Measurements from ENCODE around the gene IPPK.

The IPPK gene

DNA sequence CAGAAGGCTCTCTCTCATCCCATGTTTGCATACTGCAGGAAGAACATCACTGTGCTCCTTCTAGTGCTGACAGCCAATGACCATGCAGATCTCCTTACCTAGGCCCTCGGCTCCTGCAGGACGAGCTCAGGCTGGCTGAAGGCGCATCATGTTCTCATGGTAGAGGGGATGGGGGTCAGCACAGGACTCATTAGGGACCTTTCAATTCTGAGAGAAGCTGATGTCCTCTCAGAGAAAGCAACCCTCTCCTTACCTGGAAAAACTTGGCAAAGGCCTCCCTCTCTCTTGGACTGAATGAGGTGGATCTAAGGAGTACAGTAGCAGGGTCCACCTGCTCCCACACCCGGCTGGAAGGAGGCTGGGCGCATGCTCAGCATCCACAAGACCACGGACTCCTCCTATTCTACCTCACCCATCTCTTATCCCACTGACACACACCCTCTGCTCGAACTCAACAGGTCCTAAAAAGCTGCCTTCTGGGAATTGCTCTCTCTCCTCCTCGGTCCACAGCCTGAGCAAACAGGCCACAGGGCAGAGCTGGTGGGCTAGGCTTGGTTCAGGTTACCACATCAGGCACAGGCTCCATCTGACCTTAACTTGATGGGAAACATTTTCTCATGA is 2.9 kb downstream of the IPPK start:
- H3K4me1 Mint-ChIP-seq (ENCODE audit: low read depth) = peaks cover 59% of the 10 kb centered on the region
- H3K27me3 Mint-ChIP-seq = no peaks in the 10 kb centered on the region
- DNase-seq = no peak
- no peaks in the 10 kb centered on the region for H3K9me3 Mint-ChIP-seq
- no peak overlapping the region for H3K4me3 Mint-ChIP-seq
- H3K27ac Mint-ChIP-seq = no peak overlapping the region
- peaks cover 63% of the 10 kb centered on the region for H3K36me3 Mint-ChIP-seq (ENCODE audit: low read depth)

DNA sequence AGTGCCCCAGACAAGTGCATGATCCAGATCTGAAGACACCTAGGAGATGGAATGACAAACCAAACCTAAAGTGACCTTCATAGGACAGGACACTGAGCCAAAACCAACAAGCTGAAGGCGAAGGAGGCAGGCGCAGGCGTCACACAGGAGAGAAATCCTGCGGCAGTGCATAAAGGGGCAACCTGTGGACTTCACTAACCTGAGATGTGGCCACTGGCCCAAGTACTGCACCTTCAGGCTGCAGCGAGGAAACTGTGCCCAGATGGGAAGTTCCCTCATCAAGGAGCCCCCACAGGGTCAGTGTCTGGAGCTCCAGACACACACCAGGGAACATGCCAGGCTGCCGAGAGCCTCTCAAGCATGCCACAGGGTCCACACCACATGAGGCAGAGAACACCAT is 3.7 kb downstream of the IPPK start:
- Mint-ChIP-seq H3K4me1 (ENCODE audit: low read depth) (peaks cover 61% of the 10 kb centered on the region), H3K36me3 (ENCODE audit: low read depth) (peaks cover 70% of the 10 kb centered on the region), H3K9me3 (no peaks in the 10 kb centered on the region)

DNA sequence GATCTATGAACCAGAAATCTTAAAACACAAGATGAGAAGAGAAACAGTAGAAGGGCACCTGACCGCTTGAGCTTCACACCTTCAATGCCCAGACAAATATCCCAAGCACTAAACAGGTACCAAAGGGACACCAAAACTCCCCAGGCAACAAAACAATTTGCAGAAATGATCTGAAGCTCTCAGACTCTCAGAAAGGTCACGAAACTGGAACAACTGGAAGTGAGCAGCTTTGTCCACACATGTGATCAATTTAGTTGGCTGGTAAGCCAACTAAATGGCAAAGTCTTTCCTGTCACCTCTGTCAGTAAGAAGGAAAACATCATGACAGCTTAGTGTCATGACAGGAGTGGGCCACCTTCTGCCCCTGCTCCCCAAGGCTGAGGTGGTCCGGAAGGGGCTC is 4.1 kb downstream of the IPPK start:
- Mint-ChIP-seq H3K36me3 (ENCODE audit: low read depth) (peaks cover 68% of the 10 kb centered on the region), H3K27me3 (no peaks in the 10 kb centered on the region), H3K9me3 (no peaks in the 10 kb centered on the region), H3K4me3 (no peak overlapping the region), H3K27ac (peak overlapping the region; percentile 22), H3K4me1 (ENCODE audit: low read depth) (peaks cover 61% of the 10 kb centered on the region)
- no peak for DNase-seq

More for the DNA sequence above, 3.7 kb downstream of the IPPK start:
- Mint-ChIP-seq H3K27ac (peak overlapping the region; percentile 22), H3K27me3 (no peaks in the 10 kb centered on the region), H3K4me3 (no peak overlapping the region)
- no peak for DNase-seq

DNA sequence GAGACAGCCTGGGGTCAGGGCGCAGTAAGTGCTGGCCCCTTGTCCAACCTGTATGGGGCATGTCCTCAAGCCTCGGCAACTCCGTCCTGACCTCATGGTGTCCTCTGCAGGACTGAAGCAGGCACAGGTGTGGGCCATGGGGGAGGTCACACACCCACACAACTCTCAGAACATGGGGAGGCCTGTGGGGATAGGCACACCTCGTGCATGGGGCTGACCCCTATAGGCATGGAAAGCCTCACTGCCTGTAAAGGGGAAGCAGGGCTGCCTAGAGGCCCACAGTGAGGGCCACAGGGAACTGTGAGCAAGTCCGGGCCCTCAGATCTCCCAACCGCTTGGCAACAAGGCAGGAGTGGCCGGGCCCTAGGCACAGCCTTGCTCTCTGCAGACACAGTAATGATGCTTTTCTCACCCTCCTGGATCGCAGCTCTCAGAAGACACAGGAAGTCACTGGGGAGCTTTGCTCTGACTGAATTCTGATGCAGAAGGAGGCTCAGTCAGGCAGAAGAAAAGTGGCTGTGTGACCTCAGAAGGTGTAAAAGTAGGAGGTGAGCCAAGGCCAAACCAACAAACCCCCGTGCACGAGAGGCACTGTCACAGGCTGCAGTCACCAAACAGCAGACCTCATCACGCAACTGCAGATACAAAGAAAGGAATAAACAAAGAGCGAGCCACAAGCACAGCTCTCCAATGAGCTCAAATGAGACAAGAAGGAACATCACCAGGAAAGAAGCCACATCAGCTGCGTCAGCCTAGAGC is 5.4 kb downstream of the IPPK start:
- DNase-seq = peak; percentile 34
- H3K36me3 Mint-ChIP-seq (ENCODE audit: low read depth) = peaks cover 67% of the 10 kb centered on the region
- peak overlapping the region; percentile 32 for H3K4me3 Mint-ChIP-seq

DNA sequence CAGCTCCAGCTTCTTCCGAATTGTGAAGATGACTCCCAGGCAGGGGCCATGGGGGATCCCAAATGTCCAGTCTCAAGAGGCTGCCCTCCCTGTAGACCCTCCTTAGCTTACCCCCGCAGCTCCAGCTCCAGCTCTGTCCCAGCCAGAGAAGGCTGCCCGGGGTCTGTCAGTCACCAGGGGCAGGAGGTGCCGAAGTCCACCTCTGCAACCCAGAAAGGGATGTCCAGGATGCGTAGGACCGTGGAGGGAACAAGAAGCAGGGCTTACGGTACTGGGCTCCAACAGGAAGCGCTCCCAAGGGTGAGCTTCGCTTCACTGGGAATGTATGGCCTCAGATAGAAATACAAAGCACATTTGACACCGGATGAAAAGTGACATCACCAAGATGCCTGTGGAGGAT is 6.0 kb downstream of the IPPK start:
- H3K27ac Mint-ChIP-seq = peak overlapping the region; percentile 53
- DNase-seq = no peak
- no peak overlapping the region for H3K4me3 Mint-ChIP-seq
- H3K27me3 Mint-ChIP-seq = no peaks in the 10 kb centered on the region
- H3K9me3 Mint-ChIP-seq = no peaks in the 10 kb centered on the region
- H3K36me3 Mint-ChIP-seq (ENCODE audit: low read depth) = peaks cover 61% of the 10 kb centered on the region
- peaks cover 62% of the 10 kb centered on the region for H3K4me1 Mint-ChIP-seq (ENCODE audit: low read depth)

More for the DNA sequence above, 5.4 kb downstream of the IPPK start:
- Mint-ChIP-seq H3K27me3 (no peaks in the 10 kb centered on the region), H3K27ac (peak overlapping the region; percentile 84), H3K4me1 (ENCODE audit: low read depth) (peaks cover 65% of the 10 kb centered on the region), H3K9me3 (no peaks in the 10 kb centered on the region)

DNA sequence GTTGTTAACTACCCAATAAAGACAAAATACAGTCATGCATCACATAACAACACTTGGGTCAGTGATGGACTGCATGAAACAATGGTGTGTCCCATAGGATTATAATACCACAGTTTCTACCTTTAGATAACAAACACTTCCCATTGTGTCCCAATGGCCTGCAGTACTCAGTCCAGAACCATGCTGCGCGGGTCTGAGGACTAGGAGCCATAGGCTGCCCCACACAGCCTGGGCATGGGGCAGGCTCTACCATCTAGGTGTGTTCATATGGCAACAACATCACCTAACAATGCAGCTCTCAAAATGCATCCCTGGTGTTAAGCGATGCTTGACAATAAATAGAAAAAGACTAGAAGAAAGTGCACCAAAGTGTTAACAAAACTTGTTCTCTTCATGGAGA is 6.8 kb downstream of the IPPK start:
- no peak overlapping the region for H3K4me3 Mint-ChIP-seq
- H3K27me3 Mint-ChIP-seq = no peaks in the 10 kb centered on the region
- DNase-seq = no peak
- H3K4me1 Mint-ChIP-seq (ENCODE audit: low read depth) = peaks cover 54% of the 10 kb centered on the region
- peaks cover 64% of the 10 kb centered on the region for H3K36me3 Mint-ChIP-seq (ENCODE audit: low read depth)
- H3K27ac Mint-ChIP-seq = no peak overlapping the region
- no peaks in the 10 kb centered on the region for H3K9me3 Mint-ChIP-seq

DNA sequence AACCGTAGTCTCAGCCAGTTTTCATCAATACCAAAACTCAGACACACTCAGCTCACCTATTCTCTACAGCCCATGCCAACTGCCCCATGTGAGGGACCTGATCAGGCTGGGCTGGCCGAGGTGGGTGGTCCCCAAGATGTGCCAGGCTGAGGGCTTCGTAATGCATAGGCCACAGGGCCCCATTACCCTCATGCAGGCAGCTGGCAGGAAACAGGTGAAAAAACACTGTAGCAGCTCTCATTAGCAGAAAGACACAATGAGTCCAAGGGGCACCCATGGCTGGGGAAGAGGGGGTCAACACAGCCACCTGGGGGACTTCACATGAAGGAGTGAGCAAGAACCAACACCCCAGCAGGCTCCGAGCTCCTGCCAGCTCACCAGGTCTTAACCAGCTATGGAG is 8.2 kb downstream of the IPPK start:
- Mint-ChIP-seq H3K4me3 (no peak overlapping the region), H3K36me3 (ENCODE audit: low read depth) (peaks cover 67% of the 10 kb centered on the region), H3K27ac (no peak overlapping the region), H3K27me3 (no peaks in the 10 kb centered on the region), H3K9me3 (no peaks in the 10 kb centered on the region), H3K4me1 (ENCODE audit: low read depth) (peaks cover 48% of the 10 kb centered on the region)
- DNase-seq = no peak

DNA sequence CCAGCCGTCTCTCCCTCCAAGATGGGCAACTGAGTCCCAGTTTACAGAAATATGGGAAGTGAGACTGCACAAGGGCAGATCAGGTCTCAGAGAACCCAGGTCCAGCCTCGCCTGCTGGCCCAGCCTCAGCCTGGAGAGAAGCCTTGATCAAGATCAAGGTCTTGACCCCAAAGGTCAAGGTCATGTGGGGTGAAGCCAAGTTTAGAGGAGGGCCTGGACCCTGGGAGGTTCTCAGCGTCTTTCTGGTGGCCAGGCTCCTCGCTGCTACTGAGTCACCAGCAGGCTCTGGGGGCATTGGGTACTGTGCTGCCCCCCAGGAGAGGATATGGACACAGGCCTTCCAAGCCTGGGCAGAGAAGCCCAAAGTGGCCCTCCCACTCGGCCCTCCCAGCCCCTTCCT is 8.8 kb downstream of the IPPK start:
- DNase-seq = no peak
- peaks cover 45% of the 10 kb centered on the region for H3K4me1 Mint-ChIP-seq (ENCODE audit: low read depth)
- H3K27ac Mint-ChIP-seq = no peak overlapping the region

DNA sequence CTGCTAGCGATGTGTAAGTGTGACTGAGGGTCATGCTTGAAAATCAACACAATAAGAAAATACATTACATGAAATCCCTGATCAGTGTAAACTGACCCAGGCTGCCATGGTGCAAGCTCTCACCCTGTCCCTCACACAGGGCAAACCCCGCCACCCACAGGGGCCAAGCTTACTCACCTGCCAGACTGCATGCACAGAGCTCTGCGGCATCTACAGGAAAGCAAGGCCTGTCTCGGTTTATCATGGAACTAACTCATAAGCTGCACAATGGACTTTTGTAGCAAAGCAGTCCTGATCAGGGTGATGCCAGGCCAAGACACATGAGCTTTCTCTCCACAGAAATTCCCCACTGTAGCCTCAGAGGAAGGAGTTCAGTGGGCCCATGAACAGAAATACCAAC is 9.7 kb downstream of the IPPK start:
- no peak for DNase-seq
- Mint-ChIP-seq H3K27me3 (no peaks in the 10 kb centered on the region), H3K36me3 (ENCODE audit: low read depth) (peaks cover 71% of the 10 kb centered on the region), H3K4me1 (ENCODE audit: low read depth) (peaks cover 39% of the 10 kb centered on the region), H3K27ac (no peak overlapping the region), H3K4me3 (no peak overlapping the region), H3K9me3 (no peaks in the 10 kb centered on the region)

More for the DNA sequence above, 8.8 kb downstream of the IPPK start:
- Mint-ChIP-seq H3K9me3 (no peaks in the 10 kb centered on the region), H3K27me3 (no peaks in the 10 kb centered on the region), H3K36me3 (ENCODE audit: low read depth) (peaks cover 68% of the 10 kb centered on the region), H3K4me3 (no peak overlapping the region)

DNA sequence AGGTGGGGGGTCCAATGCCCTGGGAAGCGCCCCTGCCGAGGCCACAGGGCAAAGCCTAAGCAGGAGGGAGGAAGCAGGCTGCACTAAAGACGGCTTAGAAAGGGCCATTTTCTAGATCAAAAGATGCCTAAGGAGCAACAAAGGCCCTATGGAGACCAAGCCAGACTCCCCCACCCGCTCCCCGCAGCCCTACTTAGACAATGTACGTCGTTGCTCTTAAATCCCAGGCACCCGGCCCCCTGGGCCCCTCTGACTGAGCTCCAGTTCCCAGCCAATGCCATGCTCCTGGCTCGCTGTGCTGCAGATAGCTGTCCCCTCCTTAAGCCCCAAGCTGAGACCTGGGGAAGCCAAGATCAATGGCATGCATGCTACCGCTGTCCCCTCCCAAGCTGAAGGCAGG is 10.3 kb downstream of the IPPK start:
- no peak overlapping the region for H3K4me3 Mint-ChIP-seq
- peaks cover 32% of the 10 kb centered on the region for H3K4me1 Mint-ChIP-seq (ENCODE audit: low read depth)
- H3K27ac Mint-ChIP-seq = no peak overlapping the region
- no peaks in the 10 kb centered on the region for H3K9me3 Mint-ChIP-seq
- no peak for DNase-seq
- peaks cover 76% of the 10 kb centered on the region for H3K36me3 Mint-ChIP-seq (ENCODE audit: low read depth)
- no peaks in the 10 kb centered on the region for H3K27me3 Mint-ChIP-seq

DNA sequence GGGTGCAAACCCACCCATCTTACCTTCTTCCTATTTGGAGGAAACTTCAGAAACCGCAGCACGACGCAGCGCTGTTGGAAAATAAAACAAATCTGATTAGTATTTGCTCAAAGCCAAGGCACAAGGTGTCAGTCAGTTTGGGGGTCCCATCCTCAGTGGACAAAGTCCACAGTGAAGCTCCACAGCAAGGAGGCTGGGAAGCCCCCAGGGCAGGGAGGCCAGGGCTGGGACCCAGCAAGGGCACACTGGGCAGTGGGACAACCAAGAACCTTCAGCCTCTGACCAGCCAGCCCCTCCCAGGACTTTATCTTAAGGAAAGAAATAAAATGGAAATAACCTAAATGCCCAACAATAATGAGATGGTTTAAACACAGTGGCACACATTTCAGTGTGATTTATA is 11.3 kb downstream of the IPPK start:
- H3K27me3 Mint-ChIP-seq = no peaks in the 10 kb centered on the region
- no peaks in the 10 kb centered on the region for H3K9me3 Mint-ChIP-seq
- H3K27ac Mint-ChIP-seq = no peak overlapping the region
- no peak overlapping the region for H3K4me3 Mint-ChIP-seq
- peaks cover 23% of the 10 kb centered on the region for H3K4me1 Mint-ChIP-seq (ENCODE audit: low read depth)
- H3K36me3 Mint-ChIP-seq (ENCODE audit: low read depth) = peaks cover 79% of the 10 kb centered on the region
- DNase-seq = no peak

DNA sequence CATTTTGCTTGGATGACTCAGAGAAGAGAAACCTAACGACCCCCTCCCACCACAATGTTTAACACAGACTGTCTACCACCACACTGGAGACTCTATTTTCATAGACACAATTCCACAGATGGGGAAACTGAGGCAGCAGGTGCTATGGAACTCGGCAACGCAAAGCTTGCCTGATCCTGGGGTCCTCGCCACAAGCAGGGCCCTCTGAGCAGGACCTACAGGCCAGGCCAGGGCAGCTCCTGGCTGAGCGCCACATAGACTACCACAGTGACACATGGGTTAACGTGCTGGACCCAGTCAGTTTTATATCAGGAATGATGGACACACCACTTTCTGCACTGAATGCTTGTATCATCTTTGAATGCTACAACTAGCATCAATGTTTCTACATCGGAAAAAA is 11.8 kb downstream of the IPPK start:
- no peak overlapping the region for H3K4me3 Mint-ChIP-seq
- no peaks in the 10 kb centered on the region for H3K9me3 Mint-ChIP-seq
- peaks cover 20% of the 10 kb centered on the region for H3K4me1 Mint-ChIP-seq (ENCODE audit: low read depth)
- DNase-seq = no peak
- H3K36me3 Mint-ChIP-seq (ENCODE audit: low read depth) = peaks cover 79% of the 10 kb centered on the region
- no peak overlapping the region for H3K27ac Mint-ChIP-seq
- no peaks in the 10 kb centered on the region for H3K27me3 Mint-ChIP-seq

DNA sequence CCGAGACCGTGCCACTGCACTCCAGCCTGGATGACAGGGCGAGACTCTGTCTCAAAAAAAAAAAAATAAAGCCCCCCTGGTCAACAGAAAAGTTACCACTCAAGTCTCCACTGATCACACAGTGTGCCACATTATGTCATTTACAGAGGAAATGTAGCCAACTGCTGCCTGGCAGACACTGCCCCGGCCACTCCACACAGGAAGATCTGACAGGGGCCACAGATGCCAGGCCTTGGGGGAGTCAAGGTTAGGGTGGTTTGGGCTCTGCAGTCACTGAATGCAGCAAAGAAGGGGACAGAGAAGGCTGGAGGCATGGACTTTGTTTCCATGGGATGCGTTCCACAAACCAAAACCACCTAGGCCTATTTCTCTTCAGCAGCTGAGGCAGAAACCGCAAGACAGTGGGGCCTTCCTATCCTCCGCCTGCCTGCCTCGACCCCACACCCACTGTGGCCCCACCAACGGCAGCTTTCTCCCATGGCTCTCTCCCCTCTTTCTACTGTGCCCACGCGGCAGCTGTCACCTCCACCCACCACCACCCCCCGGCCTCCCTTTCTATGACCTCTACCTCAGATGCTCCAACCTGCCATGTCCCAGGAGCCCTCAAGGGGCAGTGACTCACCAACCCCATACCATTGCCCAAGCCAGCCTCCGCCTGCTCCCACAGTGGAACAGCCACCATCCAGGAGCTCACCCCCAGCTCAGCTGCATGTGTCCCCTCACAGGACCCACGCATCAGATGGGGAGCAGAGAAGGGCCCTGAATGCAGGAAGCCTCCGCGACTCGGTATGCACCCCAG is 12.4 kb downstream of the IPPK start:
- H3K27ac Mint-ChIP-seq = no peak overlapping the region
- H3K4me1 Mint-ChIP-seq (ENCODE audit: low read depth) = peaks cover 15% of the 10 kb centered on the region
- no peak overlapping the region for H3K4me3 Mint-ChIP-seq
- no peaks in the 10 kb centered on the region for H3K27me3 Mint-ChIP-seq
- H3K36me3 Mint-ChIP-seq (ENCODE audit: low read depth) = peaks cover 78% of the 10 kb centered on the region
- H3K9me3 Mint-ChIP-seq = no peaks in the 10 kb centered on the region
- no peak for DNase-seq

DNA sequence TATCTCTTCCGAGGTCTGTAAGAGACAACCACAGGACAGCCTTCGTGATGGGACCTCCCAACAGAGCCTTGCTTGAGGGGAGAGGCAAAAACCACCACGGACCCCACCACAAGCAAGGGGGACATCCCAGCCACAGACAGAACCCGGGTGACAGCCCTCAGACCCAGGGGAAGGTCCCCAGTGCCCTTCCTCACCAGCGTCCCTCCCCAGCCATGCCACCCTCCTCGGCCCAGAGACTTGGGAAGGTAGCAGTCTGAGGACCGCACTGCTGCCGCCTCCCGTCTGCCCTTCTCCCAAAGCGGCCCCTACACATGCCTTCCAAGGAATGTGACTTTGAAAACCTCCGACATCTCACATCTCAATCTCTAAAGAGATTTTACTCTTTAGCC is 13.4 kb downstream of the IPPK start:
- Mint-ChIP-seq H3K9me3 (no peaks in the 10 kb centered on the region), H3K4me1 (ENCODE audit: low read depth) (peaks cover 10% of the 10 kb centered on the region), H3K4me3 (no peak overlapping the region), H3K36me3 (ENCODE audit: low read depth) (peaks cover 76% of the 10 kb centered on the region), H3K27me3 (no peaks in the 10 kb centered on the region), H3K27ac (no peak overlapping the region)
- no peak for DNase-seq
